Neural progenitor cell (in vitro differentiated cells): ENCODE results near the gene CROCC2. TPM values are rescaled to one million over a fixed set of nuclear protein-coding genes. Genes with fewer than 3 reads are reported as not detected.

Experiments
- DNase-seq: peaks from one replicate; pipeline ENCODE4 v3.0.0-alpha.2; 2016; ENCODE audit warnings: low spot score
- H2AFZ ChIP-seq: fragments of 200-600 bp; sonication (generic); replicated peaks from 2 replicates; pipeline ENCODE4 v1.6.1; 2016; ENCODE audit warnings: antibody characterized with exemption
- H3F3A ChIP-seq: fragments of 200-600 bp; sonication (generic); 2 replicates; pipeline ENCODE4 v1.6.1; 2016; ENCODE audit warnings: antibody characterized with exemption, low read depth
- H3K27ac ChIP-seq: fragments of 200-600 bp; sonication (generic); 2 replicates; pipeline ENCODE4 v1.5.1; 2016; ENCODE audit warnings: mild to moderate bottlenecking
- H3K27me3 ChIP-seq: fragments of 200-600 bp; sonication (generic); 2 replicates; pipeline ENCODE4 v1.6.1; 2016; ENCODE audit warnings: mild to moderate bottlenecking, moderate library complexity
- H3K36me3 ChIP-seq: fragments of 200-600 bp; sonication (generic); 2 replicates; pipeline ENCODE4 v1.5.1; 2016
- H3K4me1 ChIP-seq: fragments of 200-600 bp; sonication (generic); 2 replicates; pipeline ENCODE4 v1.6.1; 2016; ENCODE audit warnings: mixed run types
- H3K4me2 ChIP-seq: fragments of 200-600 bp; sonication (generic); 2 replicates; pipeline ENCODE4 v1.6.1; 2016
- H3K4me3 ChIP-seq: fragments of 200-600 bp; sonication (generic); 2 replicates; pipeline ENCODE4 v1.5.1; 2016
- H3K79me2 ChIP-seq: fragments of 200-600 bp; sonication (generic); 2 replicates; pipeline ENCODE4 v1.6.1; 2016; ENCODE audit warnings: low read depth
- H3K9ac ChIP-seq: fragments of 200-600 bp; sonication (generic); 2 replicates; pipeline ENCODE4 v1.6.1; 2016
- H3K9me3 ChIP-seq: fragments of 200-600 bp; sonication (generic); 2 replicates; pipeline ENCODE4 v1.5.1; 2016; ENCODE audit warnings: low read depth
- H4K20me1 ChIP-seq: fragments of 200-600 bp; sonication (generic); 2 replicates; pipeline ENCODE4 v1.6.1; 2016; ENCODE audit warnings: low read depth
- H3K27ac Mint-ChIP-seq: 3 replicates; pipeline ENCODE4 v1.8.0; 2021; ENCODE audit warnings: mixed read lengths
- H3K27me3 Mint-ChIP-seq: 2 replicates; pipeline ENCODE4 v1.8.0; 2022; ENCODE audit warnings: low read depth, mild to moderate bottlenecking, inconsistent platforms, moderate library complexity, mixed read lengths; ENCODE audit not compliant: insufficient read depth
- H3K36me3 Mint-ChIP-seq: 3 replicates; pipeline ENCODE4 v1.8.0; 2021; ENCODE audit warnings: mixed read lengths
- H3K4me1 Mint-ChIP-seq: 3 replicates; pipeline ENCODE4 v1.8.0; 2021; ENCODE audit warnings: mixed read lengths
- H3K4me3 Mint-ChIP-seq: 3 replicates; pipeline ENCODE4 v1.8.0; 2021; ENCODE audit warnings: mild to moderate bottlenecking, moderate library complexity, mixed read lengths
- H3K9me3 Mint-ChIP-seq: 3 replicates; pipeline ENCODE4 v1.8.0; 2020; ENCODE audit warnings: mixed read lengths
- CTCF ChIP-seq: fragments of 200-600 bp; sonication (generic); IDR thresholded peaks from 2 replicates; pipeline ENCODE4 v1.5.1; 2017; ENCODE audit warnings: antibody characterized with exemption, mild to moderate bottlenecking
- EZH2 ChIP-seq: fragments of 200-600 bp; sonication (generic); IDR thresholded peaks from 2 replicates; pipeline ENCODE4 v1.6.1; 2017; ENCODE audit warnings: antibody characterized with exemption, mild to moderate bottlenecking, moderate library complexity
- EZH2phosphoT487 ChIP-seq: fragments of 200-600 bp; sonication (generic); IDR thresholded peaks from 2 replicates; pipeline ENCODE4 v1.6.1; 2017; ENCODE audit warnings: antibody characterized with exemption
- total RNA-seq: library from RNA; depleted of rRNA; stranded (reverse); fragments of >200 nt; gene quantifications from 2 replicates; pipeline ENCODE4 v1.2.3, GENCODE V29; 2015; ENCODE audit warnings: low replicate concordance

The CROCC2 gene
- total RNA-seq, 1 donor from 2014 or later = not detected

GRCh38 chr2:241019441-241020139 lies 113.5 kb downstream of the CROCC2 start:
- Histone ChIP-seq H3K79me2 (no peaks in the 10 kb centered on the region), H3F3A (no peaks in the 10 kb centered on the region), H4K20me1 (no peaks in the 10 kb centered on the region), H3K27ac (no peak overlapping the region), H2AFZ (no peak overlapping the region), H3K36me3 (no peaks in the 10 kb centered on the region), H3K9ac (no peak overlapping the region), H3K4me1 (no peaks in the 10 kb centered on the region), H3K9me3 (peaks cover 11% of the 10 kb centered on the region), H3K4me3 (no peak overlapping the region), H3K4me2 (no peak overlapping the region), H3K27me3 (no peaks in the 10 kb centered on the region)
- H3K27me3 Mint-ChIP-seq = peaks cover 11% of the 10 kb centered on the region
- H3K9me3 Mint-ChIP-seq = peaks cover 16% of the 10 kb centered on the region
- TF ChIP-seq EZH2 (no peak), CTCF (no peak), EZH2phosphoT487 (no peak)
- no peak overlapping the region for H3K27ac Mint-ChIP-seq
- no peaks in the 10 kb centered on the region for H3K4me1 Mint-ChIP-seq
- no peaks in the 10 kb centered on the region for H3K36me3 Mint-ChIP-seq
- no peak for DNase-seq
- H3K4me3 Mint-ChIP-seq = no peak overlapping the region

GRCh38 chr2:241020201-241020600 lies 114.1 kb downstream of the CROCC2 start:
- TF ChIP-seq EZH2 (no peak), EZH2phosphoT487 (no peak), CTCF (no peak)
- Mint-ChIP-seq H3K27me3 (peaks cover 11% of the 10 kb centered on the region), H3K27ac (no peak overlapping the region), H3K9me3 (peaks cover 20% of the 10 kb centered on the region), H3K4me3 (no peak overlapping the region), H3K36me3 (no peaks in the 10 kb centered on the region), H3K4me1 (no peaks in the 10 kb centered on the region)
- Histone ChIP-seq H3K79me2 (no peaks in the 10 kb centered on the region), H3K9me3 (peaks cover 11% of the 10 kb centered on the region), H3F3A (no peaks in the 10 kb centered on the region), H2AFZ (no peak overlapping the region), H3K9ac (no peak overlapping the region), H3K36me3 (no peaks in the 10 kb centered on the region), H3K27ac (no peak overlapping the region), H3K4me1 (no peaks in the 10 kb centered on the region), H3K4me2 (no peak overlapping the region), H3K4me3 (no peak overlapping the region), H3K27me3 (no peaks in the 10 kb centered on the region), H4K20me1 (no peaks in the 10 kb centered on the region)
- DNase-seq = no peak

- no peak overlapping the region for H2AFZ ChIP-seq
- TF ChIP-seq EZH2phosphoT487 = no peak
- no peak for TF ChIP-seq EZH2
- TF ChIP-seq CTCF = no peak
- no peak overlapping the region for H3K4me3 Mint-ChIP-seq
Measured at GRCh38 chr2:241020629-241021190, 114.6 kb downstream of the CROCC2 start.

More at GRCh38 chr2:241020629-241021190, 114.6 kb downstream of the CROCC2 start:
- Mint-ChIP-seq H3K4me1 (no peaks in the 10 kb centered on the region), H3K9me3 (peaks cover 24% of the 10 kb centered on the region), H3K36me3 (no peaks in the 10 kb centered on the region), H3K27ac (no peak overlapping the region), H3K27me3 (peaks cover 11% of the 10 kb centered on the region)
- no peak overlapping the region for H3K4me3 ChIP-seq
- no peaks in the 10 kb centered on the region for H4K20me1 ChIP-seq
- H3K27ac ChIP-seq = no peak overlapping the region
- H3K4me2 ChIP-seq = no peak overlapping the region
- H3F3A ChIP-seq = no peaks in the 10 kb centered on the region
- H3K79me2 ChIP-seq = no peaks in the 10 kb centered on the region
- no peaks in the 10 kb centered on the region for H3K36me3 ChIP-seq
- no peak overlapping the region for H3K9ac ChIP-seq
- no peaks in the 10 kb centered on the region for H3K27me3 ChIP-seq
- no peaks in the 10 kb centered on the region for H3K4me1 ChIP-seq
- DNase-seq = no peak
- H3K9me3 ChIP-seq = peaks cover 16% of the 10 kb centered on the region
